A549 (cell line): ENCODE data around the gene NAA30.

Source experiments
- BHLHE40 ChIP-seq: IDR thresholded peaks from 2 replicates; pipeline ENCODE4 v1.6.1; 2012; ENCODE audit warnings: low read depth, low read length, inconsistent platforms
- CBX8 ChIP-seq: fragments of 200-600 bp; sonication (generic); IDR thresholded peaks from 2 replicates; pipeline ENCODE4 v1.6.1; 2016
- CTCF ChIP-seq: fragments of >200 bp; sonication (Bioruptor Twin); formaldehyde crosslinking; IDR thresholded peaks from 3 replicates; pipeline ENCODE4 v1.5.1; 2016
- EHF ChIP-seq: fragments of 250-450 bp; sonication (Bioruptor Pico); IDR thresholded peaks from 2 replicates; pipeline ENCODE4 v1.5.0; 2020; ENCODE audit warnings: mild to moderate bottlenecking
- EP300 ChIP-seq, 2 experiments: fragments of >200 bp; sonication (Bioruptor Twin); formaldehyde crosslinking; IDR thresholded peaks; 2 replicates in 1 of 2; 3 replicates in 1 of 2; pipeline ENCODE4 v1.6.1; 2016 to 2017
- POLR2A ChIP-seq: IDR thresholded peaks from 2 replicates; pipeline ENCODE4 v1.6.1; 2012; ENCODE audit warnings: mild to moderate bottlenecking, low read length
- RAD21 ChIP-seq, 2 experiments: fragments of >200 bp in 1 of 2; sonication (Bioruptor Twin) in 1 of 2; formaldehyde crosslinking in 1 of 2; IDR thresholded peaks in 1 of 2; conservative IDR thresholded peaks in 1 of 2; 2 replicates in 1 of 2; 3 replicates in 1 of 2; pipeline ENCODE4 v1.6.1; 2012 to 2018; ENCODE audit warnings: inconsistent platforms in 1 of 2
- TP53 ChIP-seq: fragments of 250-450 bp; sonication (Bioruptor Pico); IDR thresholded peaks from 2 replicates; pipeline ENCODE4 v1.5.0; 2021; ENCODE audit warnings: mild to moderate bottlenecking, moderate library complexity

GRCh38 chr14:57362361-57362760, 28.0 kb upstream of the NAA30 start:
- TF ChIP-seq EHF: no peak
- no peak for TF ChIP-seq BHLHE40
- no peak for TF ChIP-seq CTCF
- TF ChIP-seq CBX8: no peak
- TF ChIP-seq RAD21 (conservative IDR thresholded peaks at IDR 0.05 in 1 of 2, IDR thresholded peaks at IDR 0.05 in 1 of 2): no peak
- no peak for TF ChIP-seq EP300 (IDR thresholded peaks at IDR 0.05)
- TF ChIP-seq POLR2A: no peak
- TF ChIP-seq TP53: no peak
